ENCODE results near the gene URGCP.

Gene URGCP

GRCh38 chr7:43873300-43873699 is 33.1 kb downstream of the URGCP start:
- no peak for TF ChIP-seq CTCF (IDR thresholded peaks at IDR 0.05; ENCODE audit: borderline replicate concordance, insufficient read depth, low read depth, low read length)
- no peak overlapping the region for H3K4me3 ChIP-seq (ENCODE audit: low read depth, low read length)

- H3K4me3 ChIP-seq (ENCODE audit: low read depth, low read length) = no peak overlapping the region
- TF ChIP-seq CTCF (IDR thresholded peaks at IDR 0.05; ENCODE audit: borderline replicate concordance, insufficient read depth, low read depth, low read length) = no peak
Measured at GRCh38 chr7:43872406-43873110, 33.8 kb downstream of the URGCP start.

GRCh38 chr7:43871064-43871463 is 35.3 kb downstream of the URGCP start:
- no peak overlapping the region for H3K4me3 ChIP-seq (ENCODE audit: low read depth, low read length)
- no peak for TF ChIP-seq CTCF (IDR thresholded peaks at IDR 0.05; ENCODE audit: borderline replicate concordance, insufficient read depth, low read depth, low read length)

- TF ChIP-seq CTCF (IDR thresholded peaks at IDR 0.05; ENCODE audit: borderline replicate concordance, insufficient read depth, low read depth, low read length) = no peak
- no peak overlapping the region for H3K4me3 ChIP-seq (ENCODE audit: low read depth, low read length)
Measured at GRCh38 chr7:43870316-43870715, 36.1 kb downstream of the URGCP start.

- TF ChIP-seq CTCF (IDR thresholded peaks at IDR 0.05; ENCODE audit: borderline replicate concordance, insufficient read depth, low read depth, low read length) = no peak
- peak overlapping the region; percentile 74 for H3K4me3 ChIP-seq (ENCODE audit: low read depth, low read length)
Measured at GRCh38 chr7:43869867-43870240, 36.5 kb downstream of the URGCP start.

GRCh38 chr7:43869006-43869866 is 37.2 kb downstream of the URGCP start, which contains the start of gene MRPS24:
TSS of gene MRPS24 (minus strand) at chr7:43869517. CDS start at chr7:43869495, 22 bp downstream.
- TF ChIP-seq CTCF (IDR thresholded peaks at IDR 0.05; ENCODE audit: borderline replicate concordance, insufficient read depth, low read depth, low read length) = no peak
- peak within 1 kb of the TSS; percentile 74 for H3K4me3 ChIP-seq (ENCODE audit: low read depth, low read length)

GRCh38 chr7:43868681-43869005 is 37.8 kb downstream of the URGCP start:
- H3K4me3 ChIP-seq (ENCODE audit: low read depth, low read length) = peak overlapping the region; percentile 74
- no peak for TF ChIP-seq CTCF (IDR thresholded peaks at IDR 0.05; ENCODE audit: borderline replicate concordance, insufficient read depth, low read depth, low read length)

All from GM12875 (cell line).